PC-9 (cell line): ENCODE measurements around the gene MAS1. TPM values are rescaled to one million over a fixed set of nuclear protein-coding genes. Genes with fewer than 3 reads are reported as not detected.
"Not testable (repeated sequence)": the region's sequence is repeated elsewhere in the genome, so short reads cannot be mapped to it uniquely, and the experiment has no call there.

ENCODE experiments used
- BruUV-seq: library from RNA; stranded (reverse); fragments of 400-500 nt; replicated peaks from 2 replicates; lab custom pipeline; 2021; lab: Mats Ljungman, UMichigan
- CTCF ChIA-PET: fragments of 300-600 bp; sonication (Branson Sonifier 250); formaldehyde crosslinking; loops from one replicate; lab custom pipeline; 2022; ENCODE audit warnings: antibody characterized with exemption; lab: Charles Lee
- POLR2A ChIA-PET: fragments of 300-600 bp; sonication (Branson Sonifier 250); formaldehyde crosslinking; loops from one replicate; lab custom pipeline; 2022; ENCODE audit warnings: antibody characterized with exemption; ENCODE audit not compliant: unreplicated experiment; lab: Charles Lee
- DNase-seq, 2 experiments: peaks; one replicate each; pipeline versions ENCODE4 v3.0.0 to v3.0.0-alpha.2; 2015 to 2022; ENCODE audit warnings: mixed read lengths in 1 of 2
- H2AFZ ChIP-seq: fragments of 200-600 bp; sonication (generic); 2 replicates; pipeline ENCODE4 v1.8.1; 2017; ENCODE audit warnings: antibody characterized with exemption
- H3F3A ChIP-seq: fragments of 200-600 bp; sonication (generic); 2 replicates; pipeline ENCODE4 v1.8.1; 2017; ENCODE audit warnings: antibody characterized with exemption, mild to moderate bottlenecking, low read depth; ENCODE audit not compliant: insufficient read depth
- H3K27ac ChIP-seq: fragments of 200-600 bp; sonication (generic); 2 replicates; pipeline ENCODE4 v1.6.1; 2016; ENCODE audit warnings: mixed run types
- H3K27me3 ChIP-seq: fragments of 200-600 bp; sonication (generic); 2 replicates; pipeline ENCODE4 v1.6.1; 2016; ENCODE audit warnings: low read depth, mixed run types; ENCODE audit not compliant: insufficient read depth
- H3K36me3 ChIP-seq: fragments of 200-600 bp; sonication (generic); 2 replicates; pipeline ENCODE4 v1.6.1; 2016; ENCODE audit warnings: low read depth, mixed run types
- H3K4me1 ChIP-seq: fragments of 200-600 bp; sonication (generic); replicated peaks from 2 replicates; pipeline ENCODE4 v1.6.1; 2016; ENCODE audit warnings: mixed run types; ENCODE audit not compliant: insufficient read depth
- H3K4me2 ChIP-seq: fragments of 200-600 bp; sonication (generic); 2 replicates; pipeline ENCODE4 v1.6.1; 2017; ENCODE audit warnings: mixed run types
- H3K4me3 ChIP-seq: fragments of 200-600 bp; sonication (generic); 2 replicates; pipeline ENCODE4 v1.6.1; 2016; ENCODE audit warnings: mixed run types
- H3K79me2 ChIP-seq: fragments of 200-600 bp; sonication (generic); 2 replicates; pipeline ENCODE4 v1.6.1; 2017; ENCODE audit warnings: low read depth, mixed run types
- H3K9me2 ChIP-seq: fragments of 200-600 bp; sonication (generic); 2 replicates; pipeline ENCODE4 v1.8.1; 2017; ENCODE audit warnings: mild to moderate bottlenecking; ENCODE audit not compliant: insufficient read depth
- H3K9me3 ChIP-seq: fragments of 200-600 bp; sonication (generic); 2 replicates; pipeline ENCODE4 v1.8.1; 2016; ENCODE audit warnings: low read depth; ENCODE audit not compliant: insufficient read depth
- H4K20me1 ChIP-seq: fragments of 200-600 bp; sonication (generic); 2 replicates; pipeline ENCODE4 v1.8.1; 2017; ENCODE audit not compliant: insufficient read depth
- EZH2 ChIP-seq: fragments of 200-600 bp; sonication (generic); IDR thresholded peaks from 2 replicates; pipeline ENCODE4 v1.8.0; 2017; ENCODE audit warnings: antibody characterized with exemption, low read depth
- intact Hi-C: fragments of 100-400 bp; cut with micrococcal nuclease; formaldehyde crosslinking; loops from one replicate; pipeline ENCODE4 v1.10.0; 2022; ENCODE audit not compliant: unreplicated experiment
- total RNA-seq: library from RNA; stranded (reverse); gene quantifications from 2 replicates; pipeline ENCODE4 v1.2.3, GENCODE V29; 2021
- TF ChIP-seq, protein P1 (sequence below): fragments of 200-600 bp; sonication (generic); conservative IDR thresholded peaks from 2 replicates; pipeline ENCODE4 v1.6.1; 2017; ENCODE audit warnings: mixed run types, antibody characterized with exemption, mild to moderate bottlenecking, moderate library complexity

MAS1 gene
- total RNA-seq, 1 experiment from 2014 or later: not detected

DNA sequence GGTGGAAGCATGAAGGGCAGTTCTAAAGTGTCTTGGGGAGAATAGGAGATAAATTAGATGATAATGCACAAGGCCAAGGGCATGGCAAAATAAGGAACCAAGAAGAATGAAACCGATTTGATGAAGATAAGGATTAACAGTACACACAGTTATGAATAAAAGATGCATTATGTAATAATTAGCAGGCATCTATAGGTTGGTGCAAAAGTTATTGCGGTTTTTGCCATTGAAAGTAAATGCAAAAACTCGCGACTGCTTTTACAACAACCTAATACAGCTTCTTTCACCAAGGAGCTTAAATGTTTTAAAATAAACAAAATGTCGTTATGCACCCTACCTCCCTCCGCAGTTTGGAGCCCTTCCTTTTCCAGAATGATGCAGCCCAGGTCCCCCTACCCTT lies 29.0 kb downstream of the MAS1 start:
- BruUV-seq: no TSS peak
- Histone ChIP-seq H3K27me3 (peaks cover 38% of the 10 kb centered on the region), H3K4me2 (no peak overlapping the region), H3K4me1 (no peaks in the 10 kb centered on the region), H2AFZ (no peak overlapping the region), H3F3A (no peaks in the 10 kb centered on the region), H4K20me1 (no peaks in the 10 kb centered on the region), H3K9me2 (no peaks in the 10 kb centered on the region), H3K36me3 (no peaks in the 10 kb centered on the region), H3K79me2 (no peaks in the 10 kb centered on the region), H3K9me3 (no peaks in the 10 kb centered on the region), H3K27ac (no peak overlapping the region), H3K4me3 (no peak overlapping the region)
- no peak for DNase-seq
- intact Hi-C loops: no loop called here
- no peak for TF ChIP-seq EZH2
- TF ChIP-seq, protein P1, sequence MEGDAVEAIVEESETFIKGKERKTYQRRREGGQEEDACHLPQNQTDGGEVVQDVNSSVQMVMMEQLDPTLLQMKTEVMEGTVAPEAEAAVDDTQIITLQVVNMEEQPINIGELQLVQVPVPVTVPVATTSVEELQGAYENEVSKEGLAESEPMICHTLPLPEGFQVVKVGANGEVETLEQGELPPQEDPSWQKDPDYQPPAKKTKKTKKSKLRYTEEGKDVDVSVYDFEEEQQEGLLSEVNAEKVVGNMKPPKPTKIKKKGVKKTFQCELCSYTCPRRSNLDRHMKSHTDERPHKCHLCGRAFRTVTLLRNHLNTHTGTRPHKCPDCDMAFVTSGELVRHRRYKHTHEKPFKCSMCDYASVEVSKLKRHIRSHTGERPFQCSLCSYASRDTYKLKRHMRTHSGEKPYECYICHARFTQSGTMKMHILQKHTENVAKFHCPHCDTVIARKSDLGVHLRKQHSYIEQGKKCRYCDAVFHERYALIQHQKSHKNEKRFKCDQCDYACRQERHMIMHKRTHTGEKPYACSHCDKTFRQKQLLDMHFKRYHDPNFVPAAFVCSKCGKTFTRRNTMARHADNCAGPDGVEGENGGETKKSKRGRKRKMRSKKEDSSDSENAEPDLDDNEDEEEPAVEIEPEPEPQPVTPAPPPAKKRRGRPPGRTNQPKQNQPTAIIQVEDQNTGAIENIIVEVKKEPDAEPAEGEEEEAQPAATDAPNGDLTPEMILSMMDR: no peak
- ChIA-PET CTCF (no interaction called here), POLR2A (no interaction called here)

DNA sequence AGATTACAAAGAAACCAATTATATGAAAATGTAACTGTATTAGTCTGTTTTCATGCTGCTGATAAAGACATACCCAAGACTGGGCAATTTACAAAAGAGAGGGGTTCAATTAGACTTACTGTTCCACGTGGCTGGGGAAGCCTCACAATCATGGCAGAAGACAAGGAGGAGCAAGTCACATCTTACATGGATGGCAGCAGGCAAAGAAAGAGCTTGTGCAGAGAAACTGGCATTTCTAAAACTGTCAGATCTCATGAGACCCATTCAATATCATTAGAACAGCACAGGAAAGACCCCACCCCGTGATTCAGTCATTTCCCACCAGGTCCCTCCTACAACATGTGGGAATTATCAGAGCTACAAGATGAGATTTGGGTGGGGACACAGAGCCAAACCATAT lies 33.4 kb downstream of the MAS1 start:
- H3K79me2 ChIP-seq, BruUV-seq, H2AFZ ChIP-seq, H3K36me3 ChIP-seq, H3K9me2 ChIP-seq, POLR2A ChIA-PET, DNase-seq, H3K27ac ChIP-seq, H4K20me1 ChIP-seq, H3K27me3 ChIP-seq, H3K4me2 ChIP-seq, H3K4me3 ChIP-seq, CTCF ChIA-PET, H3F3A ChIP-seq, H3K4me1 ChIP-seq, intact Hi-C loops, H3K9me3 ChIP-seq: not testable (repeated sequence)

DNA sequence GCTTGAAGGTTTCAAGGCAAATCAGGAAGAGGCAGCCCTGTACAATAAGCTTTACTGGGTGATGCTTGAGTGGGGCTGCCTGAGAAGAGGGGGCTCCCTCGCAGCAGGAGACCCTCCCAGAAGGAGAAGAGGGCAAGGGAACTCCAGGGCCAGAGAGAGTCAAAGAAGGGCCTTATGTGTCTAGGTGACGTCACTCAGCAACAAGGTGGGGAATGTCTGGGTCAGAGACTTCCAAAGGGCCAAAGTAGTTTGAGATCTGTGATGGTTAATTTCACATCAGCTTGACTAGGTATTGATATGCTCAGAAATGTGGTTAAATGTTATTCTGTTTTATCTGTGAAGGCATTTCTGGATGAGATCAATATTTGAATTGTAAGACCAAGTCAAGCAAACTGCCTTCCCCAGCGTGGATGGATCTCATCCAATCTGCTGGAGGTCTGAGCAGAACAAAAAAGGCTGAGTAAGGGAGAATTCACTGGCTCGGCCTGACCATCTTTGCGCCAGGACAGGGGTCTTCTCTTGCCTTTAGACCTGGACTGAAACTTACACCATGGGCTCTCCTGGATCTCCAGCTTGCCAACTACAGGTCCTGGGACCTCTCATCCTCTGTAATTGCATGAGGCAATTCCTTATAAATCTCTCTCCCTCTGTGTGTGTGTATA lies 35.9 kb downstream of the MAS1 start:
- Histone ChIP-seq H3K27me3 (peaks cover 9% of the 10 kb centered on the region), H3K27ac (no peak overlapping the region), H3F3A (no peaks in the 10 kb centered on the region), H3K9me2 (no peaks in the 10 kb centered on the region), H3K4me2 (no peak overlapping the region), H3K9me3 (no peaks in the 10 kb centered on the region), H2AFZ (no peak overlapping the region), H3K36me3 (no peaks in the 10 kb centered on the region), H3K79me2 (no peaks in the 10 kb centered on the region), H3K4me3 (no peak overlapping the region), H4K20me1 (no peaks in the 10 kb centered on the region), H3K4me1 (no peaks in the 10 kb centered on the region)
- DNase-seq: no peak
- TF ChIP-seq, protein P1: no peak
- no peak for TF ChIP-seq EZH2
- CTCF ChIA-PET: interaction anchor here (0.6 kb wide), 1 partner anchor 25 kb away, joined by 6 read pairs; no protein-coding TSS in a partner anchor
- POLR2A ChIA-PET: no interaction called here
- intact Hi-C loops: no loop called here
- BruUV-seq: no TSS peak

DNA sequence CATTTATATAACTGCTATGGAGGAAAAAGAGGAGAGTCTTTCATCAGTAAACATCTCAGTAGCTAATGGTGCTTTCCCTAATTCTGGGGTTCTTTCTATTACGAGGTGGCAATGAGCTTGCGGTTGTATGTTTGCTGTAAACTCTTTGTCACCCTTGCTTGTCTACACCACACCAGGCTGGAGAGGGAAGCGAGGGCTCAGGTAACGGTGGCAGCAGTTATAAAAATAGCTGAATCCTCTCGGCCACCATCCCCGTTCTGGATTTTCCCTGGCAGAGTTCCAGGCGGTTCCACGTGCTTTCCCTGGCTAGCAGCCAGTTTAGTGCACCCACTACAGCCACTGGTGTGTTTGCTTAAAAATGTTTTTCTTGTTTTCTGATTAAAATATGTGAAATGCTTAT lies 39.0 kb downstream of the MAS1 start:
- ChIA-PET POLR2A (no interaction called here), CTCF (no interaction called here)
- Histone ChIP-seq H3K4me1 (no peaks in the 10 kb centered on the region), H4K20me1 (no peaks in the 10 kb centered on the region), H3K27ac (no peak overlapping the region), H3K9me2 (no peaks in the 10 kb centered on the region), H3K27me3 (peaks cover 36% of the 10 kb centered on the region), H3K4me3 (no peak overlapping the region), H2AFZ (no peak overlapping the region), H3F3A (no peaks in the 10 kb centered on the region), H3K79me2 (no peaks in the 10 kb centered on the region), H3K4me2 (no peak overlapping the region), H3K9me3 (no peaks in the 10 kb centered on the region), H3K36me3 (no peaks in the 10 kb centered on the region)
- DNase-seq: no peak
- TF ChIP-seq, protein P1: no peak
- TF ChIP-seq EZH2: no peak
- intact Hi-C loops: no loop called here
- BruUV-seq: no TSS peak
